ENCODE results near the gene FRMD4A.

DNA sequence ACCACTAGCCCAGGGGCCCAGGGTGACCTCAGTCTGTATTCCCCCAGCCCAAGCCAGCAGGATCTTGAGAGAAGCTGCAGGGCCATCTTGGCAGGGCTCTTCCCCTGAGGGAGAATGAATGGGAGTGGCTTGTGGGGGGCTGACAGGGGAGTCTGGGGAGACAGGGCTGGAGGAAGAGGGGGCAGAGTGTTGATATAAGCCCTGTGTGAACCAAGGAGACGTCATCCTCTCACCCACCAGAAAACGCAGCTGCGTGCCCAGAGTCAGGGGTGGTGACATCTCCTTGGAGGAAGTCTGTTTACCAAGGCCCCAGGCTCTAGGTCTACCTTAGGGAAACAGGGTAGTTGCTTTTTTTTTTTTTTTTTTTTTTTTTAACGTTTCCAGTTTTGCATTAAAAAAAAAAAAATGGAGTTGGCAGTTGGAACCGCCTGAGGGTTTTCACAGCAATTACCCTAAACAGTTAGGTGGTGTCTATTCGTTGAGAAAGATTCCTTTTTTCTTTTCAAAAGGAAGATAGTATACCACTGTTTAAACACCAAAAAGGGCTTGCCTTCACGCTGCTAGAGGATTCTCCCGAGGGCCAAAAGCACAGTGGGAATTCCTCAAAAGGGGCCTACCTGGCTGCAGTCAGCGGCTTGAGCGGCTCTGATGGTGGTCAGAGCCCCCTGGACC lies 630.1 kb downstream of the FRMD4A start:
- TF ChIP-seq, protein P1, sequence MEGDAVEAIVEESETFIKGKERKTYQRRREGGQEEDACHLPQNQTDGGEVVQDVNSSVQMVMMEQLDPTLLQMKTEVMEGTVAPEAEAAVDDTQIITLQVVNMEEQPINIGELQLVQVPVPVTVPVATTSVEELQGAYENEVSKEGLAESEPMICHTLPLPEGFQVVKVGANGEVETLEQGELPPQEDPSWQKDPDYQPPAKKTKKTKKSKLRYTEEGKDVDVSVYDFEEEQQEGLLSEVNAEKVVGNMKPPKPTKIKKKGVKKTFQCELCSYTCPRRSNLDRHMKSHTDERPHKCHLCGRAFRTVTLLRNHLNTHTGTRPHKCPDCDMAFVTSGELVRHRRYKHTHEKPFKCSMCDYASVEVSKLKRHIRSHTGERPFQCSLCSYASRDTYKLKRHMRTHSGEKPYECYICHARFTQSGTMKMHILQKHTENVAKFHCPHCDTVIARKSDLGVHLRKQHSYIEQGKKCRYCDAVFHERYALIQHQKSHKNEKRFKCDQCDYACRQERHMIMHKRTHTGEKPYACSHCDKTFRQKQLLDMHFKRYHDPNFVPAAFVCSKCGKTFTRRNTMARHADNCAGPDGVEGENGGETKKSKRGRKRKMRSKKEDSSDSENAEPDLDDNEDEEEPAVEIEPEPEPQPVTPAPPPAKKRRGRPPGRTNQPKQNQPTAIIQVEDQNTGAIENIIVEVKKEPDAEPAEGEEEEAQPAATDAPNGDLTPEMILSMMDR (IDR thresholded peaks at IDR 0.05) = no peak
- no peak for TF ChIP-seq EP300 (IDR thresholded peaks at IDR 0.05)
- TF ChIP-seq POLR2AphosphoS5 (IDR thresholded peaks at IDR 0.05) = no peak

Data from upper lobe of left lung (tissue), 4 donors.